HepG2 (cell line): ENCODE data around the gene TLR9. TPM values are rescaled to one million over a fixed set of nuclear protein-coding genes. Genes with fewer than 3 reads are reported as not detected.

Source experiments
- ATAC-seq: fragments of 200-7000 bp; cut with Tn5 transposase; 3 replicates; pipeline ENCODE4 v1.9.1; 2020; ENCODE audit warnings: mild to moderate bottlenecking, moderate library complexity
- BruUV-seq: library from RNA; stranded (reverse); fragments of 400-500 nt; replicated peaks from 2 replicates; lab custom pipeline; 2021; lab: Mats Ljungman, UMichigan
- CTCF ChIA-PET: fragments of 300-600 bp; formaldehyde crosslinking; extraction: SDS; loops from one replicate; lab custom pipeline; 2021; ENCODE audit warnings: low total read pairs, inconsistent platforms, low intra/inter-chr PET ratio; lab: Yijun Ruan, JAX
- POLR2A ChIA-PET: fragments of 350-600 bp; sonication (Branson Sonifier 250); formaldehyde crosslinking; loops from one replicate; lab custom pipeline; 2020; ENCODE audit warnings: antibody characterized with exemption, inconsistent platforms; lab: Yijun Ruan, JAX
- DNase-seq: peaks from one replicate; pipeline ENCODE4 v3.0.0-alpha.2; 2015; ENCODE audit warnings: low spot score
- FAIRE-seq: peaks from 3 replicates; lab custom pipeline; 2011; peaks lifted over from hg19 to GRCh38; lab: Jason Lieb, UNC
- H2AFZ ChIP-seq: one replicate; pipeline ENCODE4 v1.6.1; 2011; ENCODE audit warnings: low read length, inconsistent platforms
- H3K27ac ChIP-seq: fragments of 300-600 bp; 3 replicates; pipeline ENCODE4 v1.8.0; 2011; ENCODE audit warnings: mixed run types, mild to moderate bottlenecking, mixed read lengths, low read length, inconsistent platforms; ENCODE audit not compliant: insufficient read depth; ENCODE audit errors: extremely low read length
- H3K27me3 ChIP-seq, 2 experiments: fragments of 200-600 bp in 1 of 2; 2 replicates in 1 of 2; 3 replicates in 1 of 2; pipeline versions ENCODE4 v1.6.0 to v1.8.0; 2011; ENCODE audit warnings: low read length in 2 of 2, mild to moderate bottlenecking in 2 of 2, moderate library complexity in 2 of 2, inconsistent platforms in 1 of 2; ENCODE audit not compliant: insufficient read depth in 2 of 2, control insufficient read depth in 1 of 2
- H3K36me3 ChIP-seq, 2 experiments: fragments of 200-600 bp in 1 of 2; replicated peaks in 1 of 2; 2 replicates in 1 of 2; 3 replicates in 1 of 2; pipeline versions ENCODE4 v1.5.1 to v1.8.0; 2011; ENCODE audit warnings: low read length in 2 of 2, inconsistent platforms in 1 of 2; ENCODE audit not compliant: insufficient read depth in 2 of 2, control insufficient read depth in 1 of 2
- H3K4me1 ChIP-seq: 2 replicates; pipeline ENCODE4 v1.5.1; 2012; ENCODE audit warnings: low read length, inconsistent platforms; ENCODE audit not compliant: insufficient read depth
- H3K4me2 ChIP-seq: 2 replicates; pipeline ENCODE4 v1.6.0; 2011; ENCODE audit warnings: low read depth, low read length, inconsistent platforms
- H3K4me3 ChIP-seq, 3 experiments: fragments of 200-600 bp in 1 of 3; sonication (generic), shearing (Covaris generic) in 1 of 3; replicated peaks in 1 of 3; 2 replicates each; pipeline ENCODE4 v1.5.1; 2011 to 2016; ENCODE audit warnings: low read length in 3 of 3, inconsistent platforms in 2 of 3, low read depth in 2 of 3, mild to moderate bottlenecking in 2 of 3, control low read depth in 1 of 3, mixed read lengths in 1 of 3; ENCODE audit not compliant: insufficient read depth in 1 of 3
- H3K79me2 ChIP-seq: one replicate; pipeline ENCODE4 v1.6.1; 2011; ENCODE audit warnings: low read length, inconsistent platforms; ENCODE audit not compliant: insufficient read depth
- H3K9ac ChIP-seq: 2 replicates; pipeline ENCODE4 v1.6.0; 2011; ENCODE audit warnings: mild to moderate bottlenecking, low read depth, low read length, inconsistent platforms; ENCODE audit not compliant: insufficient read depth
- H3K9me3 ChIP-seq: 2 replicates; pipeline ENCODE4 v1.5.1; 2012; ENCODE audit warnings: mild to moderate bottlenecking, low read length
- H4K20me1 ChIP-seq: 2 replicates; pipeline ENCODE4 v1.6.0; 2011; ENCODE audit warnings: inconsistent platforms, mild to moderate bottlenecking, low read length, moderate library complexity; ENCODE audit not compliant: insufficient read depth
- AGO2 ChIP-seq: fragments of 200-400 bp; formaldehyde crosslinking; optimal IDR thresholded peaks from 2 replicates; pipeline ENCODE3; 2017; ENCODE audit warnings: mild to moderate bottlenecking, low read depth, low read length, moderate library complexity
- GATAD1 ChIP-seq: IDR thresholded peaks from 2 replicates; pipeline ENCODE4 v1.6.1; 2016; ENCODE audit warnings: missing genetic modification reagents, missing compliant biosample characterization
- RBFOX2 ChIP-seq: fragments of 200-400 bp; formaldehyde crosslinking; IDR thresholded peaks from 2 replicates; pipeline ENCODE4 v1.6.1; 2017; ENCODE audit warnings: low read depth, mild to moderate bottlenecking, low read length
- STAT6 ChIP-seq: sonication (generic); formaldehyde crosslinking; IDR thresholded peaks from 2 replicates; pipeline ENCODE4 v1.4.0; 2020; ENCODE audit warnings: missing genetic modification reagents, mild to moderate bottlenecking, borderline replicate concordance
- WGBS: methylation state at CpG from one replicate; pipeline ENCODE4 v1.1.6; 2017; ENCODE audit warnings: low lambda C conversion rate; 5-methylcytosine and 5-hydroxymethylcytosine counted together
- in situ Hi-C: cut with HindIII; loops from 2 replicates; pipeline ENCODE4 v1.10.0; 2017; ENCODE audit warnings: low pct_unique_long_range_greater_than_20kb; ENCODE audit not compliant: extremely low pct_ligation_motif_present
- intact Hi-C: fragments of 100-400 bp; cut with micrococcal nuclease; formaldehyde crosslinking; loops from one replicate; pipeline ENCODE4 v1.10.0; 2022; ENCODE audit not compliant: unreplicated experiment
- polyA plus RNA-seq, 8 experiments: library from polyadenylated mRNA; depleted of rRNA in 3 of 8; stranded (reverse) in 7 of 8; unstranded in 1 of 8; fragments of >200 nt; fragmentation: Illumina TruSeq in 4 of 8; extraction: Trizol in 4 of 8; gene quantifications; 2 replicates each; pipeline versions ENCODE4 v1.2.1 to v1.2.3, GENCODE V29; 2011 to 2016; ENCODE audit warnings: low read depth in 4 of 8, missing spikeins in 1 of 8, mixed read lengths in 1 of 8; ENCODE audit not compliant: insufficient read depth in 1 of 8
- total RNA-seq, 5 experiments: library from RNA; depleted of rRNA; stranded (reverse); fragments of >200 nt; fragmentation: Illumina TruSeq; extraction: Trizol; gene quantifications; 2 replicates each; pipeline ENCODE4 v1.2.3, GENCODE V29; 2016; ENCODE audit warnings: low read depth in 1 of 5

The TLR9 gene
- total and polyA plus RNA-seq, 2 of the 13 experiments (the other 11 are each of a cell fraction or from before 2014, with no cell fraction given) = not detected

- H3K4me1 ChIP-seq = peaks cover 13% of the 10 kb centered on the region
- TSS peak; percentile 49 for BruUV-seq
- FAIRE-seq = no peak
- H3K9me3 ChIP-seq = no peaks in the 10 kb centered on the region
- ChIA-PET CTCF (no interaction called here), POLR2A (interaction anchor here (0.9 kb wide), 1 partner anchor 61 kb away, joined by 3 read pairs; no protein-coding TSS in a partner anchor)
- ATAC-seq = no peak
- TF ChIP-seq RBFOX2 (peak; percentile 57), AGO2 (peak; percentile 53), GATAD1 (CRISPR knock-in tag) (no peak)
- H3K27me3 ChIP-seq = peaks cover under 1 to 8% of the 10 kb centered on the region in 2 experiments; a peak in 3 of 5 replicates
- 97% methylated on average over 5 of the region's 21 CpGs for WGBS
- H3K9ac ChIP-seq = no peak overlapping the region
- H3K4me3 ChIP-seq = no peak overlapping the region
- intact Hi-C loops (no loop called here), in situ Hi-C loops (no loop called here)
- no peak for DNase-seq
- no peak overlapping the region for H3K27ac ChIP-seq
- peaks cover 19 to 38% of the 10 kb centered on the region in 2 experiments for H3K36me3 ChIP-seq
- no peak overlapping the region for H3K4me2 ChIP-seq
- peaks cover 14% of the 10 kb centered on the region for H4K20me1 ChIP-seq
- H2AFZ ChIP-seq = no peak overlapping the region
- H3K79me2 ChIP-seq = no peaks in the 10 kb centered on the region
Measured at GRCh38 chr3:52228751-52229291, 3.4 kb upstream of the TLR9 start.

GRCh38 chr3:52228266-52228665 is 2.8 kb upstream of the TLR9 start:
- WGBS = 98% methylated on average over 4 of the region's 10 CpGs
- ATAC-seq (no peak), FAIRE-seq (no peak), DNase-seq (no peak)
- H2AFZ ChIP-seq = no peak overlapping the region
- no peak overlapping the region for H3K4me3 ChIP-seq
- in situ Hi-C loops (no loop called here), intact Hi-C loops (no loop called here)
- H3K9ac ChIP-seq = no peak overlapping the region
- H4K20me1 ChIP-seq = peaks cover 14% of the 10 kb centered on the region
- peaks cover 19 to 38% of the 10 kb centered on the region in 2 experiments for H3K36me3 ChIP-seq
- POLR2A ChIA-PET = no interaction called here
- H3K79me2 ChIP-seq = no peaks in the 10 kb centered on the region
- H3K4me2 ChIP-seq = no peak overlapping the region
- CTCF ChIA-PET = no interaction called here
- H3K27ac ChIP-seq = no peak overlapping the region
- peaks cover 13% of the 10 kb centered on the region for H3K4me1 ChIP-seq
- BruUV-seq = no TSS peak
- H3K27me3 ChIP-seq = peaks cover 1 to 8% of the 10 kb centered on the region in 2 experiments; a peak in 3 of 5 replicates
- TF ChIP-seq RBFOX2 = peak; percentile 14; the same call in 1 of the 2 replicates
- no peak for TF ChIP-seq STAT6 (CRISPR knock-in tag)
- TF ChIP-seq, all 625 proteins: peak for 1
- no peaks in the 10 kb centered on the region for H3K9me3 ChIP-seq
